KG1 (cell line): Measurements from ENCODE around the gene RHO.

Experiments
- DNase-seq: peaks from one replicate; lab custom pipeline; 2025; lab: John Stamatoyannopoulos, UW

RHO gene

GRCh38 chr3:129559565-129560079 is 31.2 kb downstream of the RHO start:
- no peak for DNase-seq

GRCh38 chr3:129560269-129560787 is 31.9 kb downstream of the RHO start:
- DNase-seq: no peak

GRCh38 chr3:129560911-129561594 is 32.6 kb downstream of the RHO start:
- DNase-seq: no peak

GRCh38 chr3:129561619-129562248 is 33.3 kb downstream of the RHO start:
- DNase-seq: no peak

- DNase-seq: no peak
Observed at GRCh38 chr3:129562803-129563202, 34.4 kb downstream of the RHO start.

GRCh38 chr3:129563332-129563731 is 34.9 kb downstream of the RHO start:
- DNase-seq: no peak

GRCh38 chr3:129563850-129564535 is 35.6 kb downstream of the RHO start:
- no peak for DNase-seq

GRCh38 chr3:129564981-129565644 is 36.7 kb downstream of the RHO start:
- DNase-seq: no peak

GRCh38 chr3:129565902-129566301 is 37.5 kb downstream of the RHO start:
- no peak for DNase-seq

GRCh38 chr3:129567176-129567705 is 38.8 kb downstream of the RHO start:
- no peak for DNase-seq

GRCh38 chr3:129567939-129568338 is 39.5 kb downstream of the RHO start:
- no peak for DNase-seq

GRCh38 chr3:129569856-129570255 is 41.4 kb downstream of the RHO start:
- no peak for DNase-seq

GRCh38 chr3:129571605-129572547 is 43.4 kb downstream of the RHO start:
- no peak for DNase-seq

GRCh38 chr3:129572603-129573002 is 44.2 kb downstream of the RHO start:
- DNase-seq: no peak

- DNase-seq: no peak
Observed at GRCh38 chr3:129573493-129573892, 45.1 kb downstream of the RHO start.

- no peak for DNase-seq
Observed at GRCh38 chr3:129574206-129574605, 45.8 kb downstream of the RHO start.

- DNase-seq: no peak
Observed at GRCh38 chr3:129575233-129575996, 47.0 kb downstream of the RHO start.

GRCh38 chr3:129575997-129576384 is 47.6 kb downstream of the RHO start:
- no peak for DNase-seq

GRCh38 chr3:129576514-129577352 is 48.3 kb downstream of the RHO start:
- peak; percentile 68 for DNase-seq
